HepG2 (cell line): ENCODE data around the gene NSUN3. TPM values are rescaled to one million over a fixed set of nuclear protein-coding genes. Genes with fewer than 3 reads are reported as not detected.

Experiments used
- ATAC-seq: fragments of 200-7000 bp; cut with Tn5 transposase; 3 replicates; pipeline ENCODE4 v1.9.1; 2020; ENCODE audit warnings: mild to moderate bottlenecking, moderate library complexity
- BruUV-seq: library from RNA; stranded (reverse); fragments of 400-500 nt; replicated peaks from 2 replicates; lab custom pipeline; 2021; lab: Mats Ljungman, UMichigan
- CTCF ChIA-PET: fragments of 300-600 bp; formaldehyde crosslinking; extraction: SDS; loops from one replicate; lab custom pipeline; 2021; ENCODE audit warnings: low total read pairs, inconsistent platforms, low intra/inter-chr PET ratio; lab: Yijun Ruan, JAX
- POLR2A ChIA-PET: fragments of 350-600 bp; sonication (Branson Sonifier 250); formaldehyde crosslinking; loops from one replicate; lab custom pipeline; 2020; ENCODE audit warnings: antibody characterized with exemption, inconsistent platforms; lab: Yijun Ruan, JAX
- DNase-seq: peaks from one replicate; pipeline ENCODE4 v3.0.0-alpha.2; 2015; ENCODE audit warnings: low spot score
- FAIRE-seq: peaks from 3 replicates; lab custom pipeline; 2011; peaks lifted over from hg19 to GRCh38; lab: Jason Lieb, UNC
- H2AFZ ChIP-seq: one replicate; pipeline ENCODE4 v1.6.1; 2011; ENCODE audit warnings: low read length, inconsistent platforms
- H3K27ac ChIP-seq: fragments of 300-600 bp; 3 replicates; pipeline ENCODE4 v1.8.0; 2011; ENCODE audit warnings: mixed run types, mild to moderate bottlenecking, mixed read lengths, low read length, inconsistent platforms; ENCODE audit not compliant: insufficient read depth; ENCODE audit errors: extremely low read length
- H3K27me3 ChIP-seq, 2 experiments: fragments of 200-600 bp in 1 of 2; 2 replicates in 1 of 2; 3 replicates in 1 of 2; pipeline versions ENCODE4 v1.6.0 to v1.8.0; 2011; ENCODE audit warnings: low read length in 2 of 2, mild to moderate bottlenecking in 2 of 2, moderate library complexity in 2 of 2, inconsistent platforms in 1 of 2; ENCODE audit not compliant: insufficient read depth in 2 of 2, control insufficient read depth in 1 of 2
- H3K36me3 ChIP-seq, 2 experiments: fragments of 200-600 bp in 1 of 2; replicated peaks in 1 of 2; 2 replicates in 1 of 2; 3 replicates in 1 of 2; pipeline versions ENCODE4 v1.5.1 to v1.8.0; 2011; ENCODE audit warnings: low read length in 2 of 2, inconsistent platforms in 1 of 2; ENCODE audit not compliant: insufficient read depth in 2 of 2, control insufficient read depth in 1 of 2
- H3K4me1 ChIP-seq: 2 replicates; pipeline ENCODE4 v1.5.1; 2012; ENCODE audit warnings: low read length, inconsistent platforms; ENCODE audit not compliant: insufficient read depth
- H3K4me2 ChIP-seq: 2 replicates; pipeline ENCODE4 v1.6.0; 2011; ENCODE audit warnings: low read depth, low read length, inconsistent platforms
- H3K4me3 ChIP-seq, 3 experiments: fragments of 200-600 bp in 1 of 3; sonication (generic), shearing (Covaris generic) in 1 of 3; replicated peaks in 1 of 3; 2 replicates each; pipeline ENCODE4 v1.5.1; 2011 to 2016; ENCODE audit warnings: low read length in 3 of 3, inconsistent platforms in 2 of 3, low read depth in 2 of 3, mild to moderate bottlenecking in 2 of 3, control low read depth in 1 of 3, mixed read lengths in 1 of 3; ENCODE audit not compliant: insufficient read depth in 1 of 3
- H3K79me2 ChIP-seq: one replicate; pipeline ENCODE4 v1.6.1; 2011; ENCODE audit warnings: low read length, inconsistent platforms; ENCODE audit not compliant: insufficient read depth
- H3K9ac ChIP-seq: 2 replicates; pipeline ENCODE4 v1.6.0; 2011; ENCODE audit warnings: mild to moderate bottlenecking, low read depth, low read length, inconsistent platforms; ENCODE audit not compliant: insufficient read depth
- H3K9me3 ChIP-seq: 2 replicates; pipeline ENCODE4 v1.5.1; 2012; ENCODE audit warnings: mild to moderate bottlenecking, low read length
- H4K20me1 ChIP-seq: 2 replicates; pipeline ENCODE4 v1.6.0; 2011; ENCODE audit warnings: inconsistent platforms, mild to moderate bottlenecking, low read length, moderate library complexity; ENCODE audit not compliant: insufficient read depth
- ARID2 ChIP-seq: sonication (generic); formaldehyde crosslinking; IDR thresholded peaks from 2 replicates; pipeline ENCODE4 v1.8.1; 2022; ENCODE audit warnings: mild to moderate bottlenecking, missing genetic modification reagents, borderline replicate concordance
- GTF3A ChIP-seq: sonication (generic); formaldehyde crosslinking; conservative IDR thresholded peaks from 2 replicates; pipeline ENCODE4 v1.4.0; 2020; ENCODE audit warnings: mild to moderate bottlenecking, missing genetic modification reagents
- KDM5A ChIP-seq: fragments of 200-600 bp; sonication (generic); IDR thresholded peaks from 2 replicates; pipeline ENCODE4 v1.7.0; 2018; ENCODE audit warnings: antibody characterized with exemption, mild to moderate bottlenecking, low read length, borderline replicate concordance
- MAFF ChIP-seq: IDR thresholded peaks from 2 replicates; pipeline ENCODE4 v1.6.1; 2011; ENCODE audit warnings: low read depth, low read length, improper control_type of control experiment
- MAFK ChIP-seq, 2 experiments: IDR thresholded peaks in 1 of 2; conservative IDR thresholded peaks in 1 of 2; 2 replicates each; pipeline ENCODE4 v1.6.1; 2011; ENCODE audit warnings: improper control_type of control experiment in 2 of 2, low read length in 2 of 2
- MXD4 ChIP-seq: IDR thresholded peaks from 2 replicates; pipeline ENCODE4 v1.6.1; 2016; ENCODE audit warnings: mild to moderate bottlenecking, missing biosample characterization, missing genetic modification reagents
- PHF8 ChIP-seq: sonication (generic); formaldehyde crosslinking; IDR thresholded peaks from 2 replicates; pipeline ENCODE4 v1.5.0; 2020; ENCODE audit warnings: missing genetic modification reagents
- ZNF142 ChIP-seq: sonication (generic); formaldehyde crosslinking; IDR thresholded peaks from 2 replicates; pipeline ENCODE4 v1.4.0; 2020; ENCODE audit warnings: missing genetic modification reagents
- ZNF337 ChIP-seq: sonication (generic); formaldehyde crosslinking; IDR thresholded peaks from 2 replicates; pipeline ENCODE4 v1.5.1; 2020; ENCODE audit warnings: missing genetic modification reagents, low read depth, mild to moderate bottlenecking, borderline replicate concordance
- WGBS: methylation state at CpG from one replicate; pipeline ENCODE4 v1.1.6; 2017; ENCODE audit warnings: low lambda C conversion rate; 5-methylcytosine and 5-hydroxymethylcytosine counted together
- in situ Hi-C: cut with HindIII; loops from 2 replicates; pipeline ENCODE4 v1.10.0; 2017; ENCODE audit warnings: low pct_unique_long_range_greater_than_20kb; ENCODE audit not compliant: extremely low pct_ligation_motif_present
- intact Hi-C: fragments of 100-400 bp; cut with micrococcal nuclease; formaldehyde crosslinking; loops from one replicate; pipeline ENCODE4 v1.10.0; 2022; ENCODE audit not compliant: unreplicated experiment
- polyA plus RNA-seq, 8 experiments: library from polyadenylated mRNA; depleted of rRNA in 3 of 8; stranded (reverse) in 7 of 8; unstranded in 1 of 8; fragments of >200 nt; fragmentation: Illumina TruSeq in 4 of 8; extraction: Trizol in 4 of 8; gene quantifications; 2 replicates each; pipeline versions ENCODE4 v1.2.1 to v1.2.3, GENCODE V29; 2011 to 2016; ENCODE audit warnings: low read depth in 4 of 8, missing spikeins in 1 of 8, mixed read lengths in 1 of 8; ENCODE audit not compliant: insufficient read depth in 1 of 8
- total RNA-seq, 5 experiments: library from RNA; depleted of rRNA; stranded (reverse); fragments of >200 nt; fragmentation: Illumina TruSeq; extraction: Trizol; gene quantifications; 2 replicates each; pipeline ENCODE4 v1.2.3, GENCODE V29; 2016; ENCODE audit warnings: low read depth in 1 of 5

NSUN3 gene
- total and polyA plus RNA-seq, 2 of the 13 experiments (the other 11 are each of a cell fraction or from before 2014, with no cell fraction given) = 3.2 to 10.6 TPM

- no peaks in the 10 kb centered on the region for H3K79me2 ChIP-seq
- no peak for FAIRE-seq
- no peak overlapping the region for H3K27ac ChIP-seq
- no peak for DNase-seq
- WGBS = 97% methylated on average over 2 of the region's 2 CpGs
- H4K20me1 ChIP-seq = no peaks in the 10 kb centered on the region
- H3K4me3 ChIP-seq = no peak overlapping the region
- no peaks in the 10 kb centered on the region; a peak in 1 of 5 replicates for H3K27me3 ChIP-seq
- no peak overlapping the region for H3K9ac ChIP-seq
- H2AFZ ChIP-seq = no peak overlapping the region
- H3K9me3 ChIP-seq = no peaks in the 10 kb centered on the region
- ATAC-seq = no peak
- no peaks in the 10 kb centered on the region for H3K36me3 ChIP-seq
- POLR2A ChIA-PET = no interaction called here
- CTCF ChIA-PET = no interaction called here
- in situ Hi-C loops = no loop called here
- BruUV-seq = no TSS peak
- TF ChIP-seq MAFF = peak; percentile 74; the same call in 1 of the 2 replicates
- peak; percentile 75 to 81 for TF ChIP-seq MAFK (conservative IDR thresholded peaks at IDR 0.05 in 1 of 2, IDR thresholded peaks at IDR 0.05 in 1 of 2; ENCODE audit: low read length in 2 of 2)
- TF ChIP-seq PHF8 (CRISPR knock-in tag) = no peak
- no peak overlapping the region for H3K4me2 ChIP-seq
- no peaks in the 10 kb centered on the region for H3K4me1 ChIP-seq
- intact Hi-C loops = no loop called here
Measured at GRCh38 chr3:94046533-94046932, 16.3 kb upstream of the NSUN3 start.

GRCh38 chr3:94049267-94049666, 13.6 kb upstream of the NSUN3 start:
- Histone ChIP-seq H3K9me3 (no peaks in the 10 kb centered on the region), H3K79me2 (no peaks in the 10 kb centered on the region), H3K36me3 (no peaks in the 10 kb centered on the region), H3K9ac (no peak overlapping the region), H3K4me3 (no peak overlapping the region), H3K4me2 (no peak overlapping the region), H3K4me1 (no peaks in the 10 kb centered on the region), H2AFZ (no peak overlapping the region), H3K27ac (no peak overlapping the region), H4K20me1 (no peaks in the 10 kb centered on the region), H3K27me3 (no peaks in the 10 kb centered on the region)
- ATAC-seq (no peak), FAIRE-seq (no peak), DNase-seq (no peak)
- intact Hi-C loops = no loop called here
- CTCF ChIA-PET = no interaction called here
- TF ChIP-seq MXD4 (CRISPR knock-in tag) (no peak), ARID2 (CRISPR knock-in tag) (no peak), KDM5A (no peak), GTF3A (no peak), ZNF142 (CRISPR knock-in tag) (no peak), ZNF337 (no peak)
- no TSS peak for BruUV-seq
- WGBS = 94% methylated on average over 2 of the region's 2 CpGs
- in situ Hi-C loops = no loop called here
- POLR2A ChIA-PET = no interaction called here
